Muscle of arm (tissue), 12 donors: ENCODE results near the gene STIMATE. TPM values are rescaled to one million over a fixed set of nuclear protein-coding genes. Genes with fewer than 3 reads are reported as not detected.

Source experiments
- DNase-seq: peaks from one replicate; pipeline ENCODE4 v3.0.0-alpha.2; 2013
- polyA plus RNA-seq, 12 donors: library from polyadenylated mRNA; unstranded; fragments of 120-200 nt; gene quantifications; one replicate each; pipeline ENCODE4 v1.2.1, GENCODE V29; 2013; ENCODE audit not compliant: insufficient read length in 12 of 12

STIMATE gene
- polyA plus RNA-seq, 12 donors = 6.2 to 19.1 (median 8.3) TPM; not detected in 1

- DNase-seq = no peak
Measured at GRCh38 chr3:52793702-52794611, 103.4 kb downstream of the STIMATE start.

- DNase-seq = no peak
Measured at GRCh38 chr3:52792961-52793695, 104.2 kb downstream of the STIMATE start.

- DNase-seq = no peak
Measured at GRCh38 chr3:52792413-52792812, 104.9 kb downstream of the STIMATE start.

DNA sequence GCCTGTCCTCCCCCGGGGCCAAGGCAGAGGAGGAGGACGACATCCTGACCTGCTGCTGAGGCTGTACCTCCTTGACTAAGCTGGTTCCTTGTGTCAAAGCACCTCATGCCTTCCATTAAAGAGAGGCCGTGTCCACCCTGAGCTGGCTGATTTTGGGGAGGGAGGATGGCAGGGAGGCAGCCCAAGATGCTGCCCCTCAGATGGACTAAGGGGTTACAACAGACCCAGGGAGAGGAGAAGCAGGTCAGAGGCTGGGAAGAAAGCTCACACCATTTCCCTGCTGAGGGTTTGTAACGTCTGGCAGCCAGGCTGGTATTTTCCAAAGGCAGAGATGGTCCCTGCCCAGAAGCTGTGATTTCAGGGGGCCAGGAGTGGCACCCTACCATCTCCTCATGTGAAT lies 105.4 kb downstream of the STIMATE start:
- DNase-seq = no peak

DNA sequence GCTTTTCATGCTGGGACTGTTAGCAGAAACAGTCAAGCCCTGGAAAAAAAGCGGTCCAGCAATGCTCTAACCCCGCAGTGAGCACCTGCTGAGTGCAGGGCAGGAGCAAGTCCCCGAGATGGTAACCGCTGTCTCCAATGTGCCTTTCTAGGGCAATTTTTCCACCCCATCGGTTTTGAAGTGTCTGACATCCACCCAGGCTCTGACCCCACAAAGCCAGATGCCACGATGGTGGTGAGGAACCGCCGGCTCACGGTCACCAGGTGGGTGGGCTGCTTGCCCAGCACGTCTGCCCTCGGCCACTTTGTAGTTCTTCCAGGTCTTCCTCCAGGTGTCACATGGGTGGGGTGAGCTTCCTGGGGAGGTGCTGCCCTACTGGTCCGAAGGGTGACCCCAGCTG lies 106.0 kb downstream of the STIMATE start:
- DNase-seq = no peak

DNA sequence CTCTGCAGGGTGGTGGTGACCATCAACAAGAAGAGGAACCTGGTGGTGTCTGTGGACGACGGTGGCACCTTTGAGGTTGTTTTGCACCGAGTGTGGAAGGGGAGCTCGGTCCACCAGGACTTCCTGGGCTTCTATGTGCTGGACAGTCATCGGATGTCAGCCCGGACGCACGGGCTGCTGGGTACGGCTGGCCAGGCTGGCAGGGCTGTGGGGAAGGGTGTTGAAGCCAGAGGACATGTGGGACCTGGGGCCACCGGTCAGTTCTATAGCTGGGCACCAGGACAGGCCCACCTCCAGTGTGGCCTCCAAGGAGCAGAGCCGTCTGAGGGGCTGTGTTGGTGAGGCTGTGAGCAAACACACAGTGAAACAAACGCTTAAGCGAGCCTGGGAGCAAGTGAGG lies 106.6 kb downstream of the STIMATE start:
- DNase-seq = no peak

DNA sequence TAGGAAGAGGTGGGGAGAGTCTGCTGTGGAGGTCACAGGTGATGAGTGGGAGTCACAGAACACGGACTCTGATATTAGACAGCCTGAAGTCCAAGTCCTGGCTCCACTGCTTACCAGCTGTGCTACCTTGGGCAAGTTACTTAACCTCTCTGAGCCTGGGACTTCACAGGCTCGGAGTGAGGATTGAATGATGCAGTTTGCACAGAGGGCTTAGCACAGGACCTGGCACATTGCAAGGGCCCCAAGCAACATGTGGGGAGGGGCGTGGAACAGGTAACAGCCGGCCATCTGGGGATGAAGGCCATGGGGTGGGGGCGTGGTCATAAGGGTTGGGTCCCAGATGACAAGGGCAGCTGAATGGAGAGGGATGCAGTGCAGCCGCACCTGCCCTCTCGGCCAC lies 107.0 kb downstream of the STIMATE start:
- DNase-seq = no peak

- no peak for DNase-seq
Measured at GRCh38 chr3:52789746-52790040, 107.7 kb downstream of the STIMATE start.

DNA sequence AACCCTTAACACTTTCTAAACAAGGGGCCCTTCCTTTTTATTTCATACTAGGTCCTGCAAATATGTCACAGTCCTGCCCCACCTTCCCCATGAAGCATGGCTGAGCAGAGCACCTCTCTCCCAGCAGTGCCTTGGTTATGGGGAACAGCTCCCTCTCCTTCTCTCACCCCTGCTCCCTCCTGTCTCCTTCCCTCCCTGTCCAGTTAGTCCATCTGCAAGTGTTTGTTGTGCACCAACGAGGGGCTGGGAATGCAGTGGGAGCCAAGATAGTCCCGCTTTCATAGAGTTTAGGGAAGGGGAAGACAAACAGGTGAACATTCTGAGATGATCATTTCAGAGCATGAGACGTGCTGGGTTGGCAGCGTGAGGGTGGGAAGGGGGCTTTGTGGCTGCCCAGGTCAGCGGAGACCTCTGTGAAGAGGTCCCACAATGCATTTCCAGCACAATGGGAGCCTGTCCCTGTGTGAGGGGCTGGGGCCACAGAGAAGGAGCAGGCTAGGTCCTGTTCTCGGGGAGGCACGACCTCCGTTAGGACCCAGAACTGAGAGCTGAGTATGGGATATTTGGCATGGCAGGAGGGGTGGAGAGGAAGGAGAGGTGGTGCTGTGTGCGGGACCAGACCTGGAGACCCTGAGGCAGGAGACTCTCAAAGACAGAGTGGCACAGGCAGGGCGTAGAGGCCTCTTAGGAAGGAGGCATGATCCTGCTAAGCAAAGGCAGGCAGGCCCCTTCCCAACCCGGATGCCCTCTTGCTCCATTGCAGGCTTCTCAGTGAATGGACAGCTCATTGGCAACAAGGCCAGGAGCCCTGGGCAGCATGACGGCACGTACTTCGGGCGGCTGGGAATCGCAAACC lies 108.2 kb downstream of the STIMATE start:
- DNase-seq = no peak

- DNase-seq = no peak
Measured at GRCh38 chr3:52787672-52788625, 109.4 kb downstream of the STIMATE start.

DNA sequence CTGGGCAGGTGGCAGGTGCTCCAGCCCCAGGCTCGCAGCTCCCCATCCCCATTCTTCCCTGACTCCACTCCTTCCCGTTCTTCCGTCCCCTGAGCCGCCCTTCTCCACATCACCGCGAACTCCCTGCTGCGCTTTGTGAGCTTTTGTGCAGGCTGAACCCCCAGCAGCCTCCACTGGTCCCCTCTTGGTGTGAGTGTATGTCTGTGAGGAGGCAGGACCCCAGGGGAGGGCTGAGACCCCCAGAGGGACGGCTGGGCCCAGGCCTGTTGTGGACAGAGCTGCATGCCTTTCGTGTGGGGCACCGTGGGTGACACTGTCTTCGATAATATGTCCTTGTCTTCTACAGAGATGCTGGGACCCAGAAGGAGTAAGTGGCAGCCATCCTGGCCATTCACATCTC lies 110.1 kb downstream of the STIMATE start:
- no peak for DNase-seq

Other genes starting within 250 kb of the STIMATE start
- 10 to 100 TPM in 11 of 12 donors, not detected in 1; 30.0 to 58.2 (median 51.9) TPM for gene PBRM1, start 211.6 kb downstream of the STIMATE start, polyA plus RNA-seq
- 100 to 1,000 TPM in 4 of 12 donors, 10 to 100 TPM in 7, not detected in 1; 65.3 to 150 (median 96.6) TPM for gene GNL3, start 211.5 kb downstream of the STIMATE start, polyA plus RNA-seq
- 100 to 1,000 TPM in 3 of 12 donors, 10 to 100 TPM in 8, not detected in 1; 70.9 to 118 (median 81.5) TPM for gene GLT8D1, start 191.8 kb downstream of the STIMATE start, polyA plus RNA-seq
- gene SPCS1, start 191.4 kb downstream of the STIMATE start, polyA plus RNA-seq = 100 to 1,000 TPM in 2 of 12 donors, 10 to 100 TPM in 9, not detected in 1; 75.6 to 111 (median 89.1) TPM
- 10 to 100 TPM in 8 of 12 donors, 1 to 10 TPM in 3, not detected in 1; 8.7 to 17.8 (median 11.3) TPM for gene NEK4, start 126.6 kb downstream of the STIMATE start, polyA plus RNA-seq
- gene ITIH1, start 119.9 kb downstream of the STIMATE start, polyA plus RNA-seq = 1 to 10 TPM in 2 of 12 donors, under 1 TPM in 3, not detected in 7; 0.34 to 5.0 (median 0.47) TPM
- gene ITIH3, start 102.8 kb downstream of the STIMATE start, polyA plus RNA-seq = 1 to 10 TPM in 9 of 12 donors, under 1 TPM in 1, not detected in 2; 0.31 to 3.8 (median 1.7) TPM
- gene ITIH4, start 66.9 kb downstream of the STIMATE start, polyA plus RNA-seq = 10 to 100 TPM in 9 of 12 donors, 1 to 10 TPM in 2, not detected in 1; 8.0 to 42.4 (median 29.6) TPM
- gene MUSTN1, start 62.5 kb downstream of the STIMATE start, polyA plus RNA-seq = 100 to 1,000 TPM in 7 of 12 donors, 10 to 100 TPM in 4, not detected in 1; 49.5 to 199 (median 120) TPM
- 10 to 100 TPM in 1 of 12 donors, 1 to 10 TPM in 10, not detected in 1; 6.2 to 37.5 (median 7.5) TPM for gene SFMBT1, start 148.5 kb upstream of the STIMATE start, polyA plus RNA-seq
- 10 to 100 TPM in 11 of 12 donors, not detected in 1; 11.2 to 18.1 (median 13.5) TPM for gene RFT1, start 232.9 kb upstream of the STIMATE start, polyA plus RNA-seq